Memory B cell (primary cell): ENCODE data around the gene TFIP11.
"Not testable (repeated sequence)": the region's sequence is repeated elsewhere in the genome, so short reads cannot be mapped to it uniquely, and the experiment has no call there.

Source experiments
- ATAC-seq: fragments of 150-1000 bp; cut with Tn5 transposase; 2 replicates; pipeline ENCODE4 v1.10.0; 2021; ENCODE audit warnings: low read depth, mild to moderate bottlenecking, moderate library complexity
- DNase-seq, 2 donors: peaks; one replicate each; pipeline ENCODE4 v3.0.0; 2022; ENCODE audit warnings: low spot score in 2 of 2
- H3K27ac Mint-ChIP-seq: one replicate; pipeline ENCODE4 v1.8.0; 2022; ENCODE audit warnings: mild to moderate bottlenecking, moderate library complexity, mixed read lengths
- H3K27me3 Mint-ChIP-seq: one replicate; pipeline ENCODE4 v1.8.0; 2022; ENCODE audit warnings: mixed read lengths
- H3K36me3 Mint-ChIP-seq: one replicate; pipeline ENCODE4 v1.8.0; 2022; ENCODE audit warnings: mild to moderate bottlenecking, mixed read lengths
- H3K4me1 Mint-ChIP-seq: one replicate; pipeline ENCODE4 v1.8.0; 2022; ENCODE audit warnings: mixed read lengths
- H3K4me3 Mint-ChIP-seq: one replicate; pipeline ENCODE4 v1.8.0; 2022; ENCODE audit warnings: mild to moderate bottlenecking, moderate library complexity, mixed read lengths
- H3K9me3 Mint-ChIP-seq: one replicate; pipeline ENCODE4 v1.8.0; 2022; ENCODE audit warnings: mixed read lengths

The TFIP11 gene

DNA sequence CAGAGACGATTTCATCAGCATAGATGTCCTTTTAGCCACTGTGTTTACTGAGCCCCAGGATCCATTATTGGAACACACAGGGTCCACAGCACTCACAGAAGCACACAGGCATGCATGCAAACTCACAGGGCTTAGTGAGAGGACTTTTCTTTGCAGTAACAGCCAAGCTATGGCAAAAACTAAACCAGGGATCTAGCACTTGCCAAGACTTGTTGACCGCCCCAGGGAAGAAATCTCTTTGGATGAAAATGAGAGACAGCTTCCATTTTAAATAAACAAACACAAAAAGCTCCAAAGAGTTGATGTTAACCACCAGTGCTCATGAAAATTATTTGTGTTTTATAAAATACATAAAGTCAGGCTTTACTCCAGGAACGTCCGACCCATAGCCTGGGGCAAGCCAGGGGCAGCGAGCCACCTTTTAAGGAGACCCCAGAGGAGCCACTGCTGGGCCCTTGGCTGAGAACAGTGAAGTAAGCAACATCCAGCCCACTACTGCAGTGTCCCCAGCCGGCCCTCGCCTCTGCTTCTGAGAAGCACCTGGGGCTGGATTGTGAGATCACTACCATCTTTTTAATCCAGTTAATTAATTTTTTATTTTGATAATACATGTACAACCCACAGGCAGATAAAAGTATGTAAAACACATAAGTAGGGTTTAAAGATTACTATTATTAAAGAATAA is 22.0 kb upstream of the TFIP11 start:
- no peak for DNase-seq
- H3K4me3 Mint-ChIP-seq, result peak overlapping the region; percentile 30
- ATAC-seq, result no peak
- peaks cover 15% of the 10 kb centered on the region for H3K36me3 Mint-ChIP-seq
- H3K9me3 Mint-ChIP-seq, result no peaks in the 10 kb centered on the region
- peak overlapping the region; percentile 97 for H3K27ac Mint-ChIP-seq
- H3K27me3 Mint-ChIP-seq, result no peaks in the 10 kb centered on the region
- H3K4me1 Mint-ChIP-seq, result peaks cover 31% of the 10 kb centered on the region

DNA sequence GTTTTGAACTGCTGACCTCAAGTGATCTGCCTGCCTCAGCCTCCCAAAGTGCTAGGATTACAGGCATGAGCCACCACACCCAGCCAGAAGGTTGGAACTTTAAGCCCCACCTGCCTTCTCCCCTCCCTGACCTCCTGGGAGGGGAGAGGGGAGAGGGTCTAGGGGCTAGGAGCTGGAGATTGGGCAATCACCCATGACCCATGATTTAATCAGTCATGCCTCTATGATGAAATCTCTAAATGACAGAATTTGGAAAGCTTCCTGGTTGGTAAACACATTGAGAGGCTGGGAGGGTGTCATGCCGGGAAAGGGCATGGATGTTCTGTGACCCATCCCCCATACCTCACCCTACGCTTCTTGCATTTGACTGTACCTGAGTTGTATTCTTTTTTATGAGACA is 17.1 kb upstream of the TFIP11 start:
- H3K4me1 Mint-ChIP-seq, result peaks cover 12% of the 10 kb centered on the region
- no peak overlapping the region for H3K4me3 Mint-ChIP-seq
- no peaks in the 10 kb centered on the region for H3K27me3 Mint-ChIP-seq
- DNase-seq (no peak), ATAC-seq (no peak)
- no peaks in the 10 kb centered on the region for H3K9me3 Mint-ChIP-seq
- H3K36me3 Mint-ChIP-seq, result peaks cover 13% of the 10 kb centered on the region
- no peak overlapping the region for H3K27ac Mint-ChIP-seq

DNA sequence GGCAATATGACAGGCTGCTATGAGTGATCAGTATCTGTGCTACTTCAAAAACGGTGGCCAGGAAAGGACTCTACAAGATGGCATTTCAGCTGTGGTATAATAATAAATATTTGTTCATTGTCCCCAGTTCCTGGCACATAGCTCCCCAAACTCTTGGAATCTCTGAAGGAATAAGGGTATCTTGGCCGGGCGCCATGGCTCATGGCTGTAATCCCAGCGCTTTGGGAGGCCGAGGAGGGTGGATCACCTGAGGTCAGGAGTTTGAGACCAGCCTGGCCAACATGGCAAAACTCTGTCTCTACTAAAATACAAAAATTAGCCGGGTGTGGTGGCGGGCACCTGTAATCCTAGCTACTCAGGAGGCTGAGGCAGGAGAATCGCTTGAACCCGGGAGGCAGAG is 16.2 kb upstream of the TFIP11 start:
- H3K4me1 Mint-ChIP-seq, DNase-seq, H3K4me3 Mint-ChIP-seq, ATAC-seq, H3K9me3 Mint-ChIP-seq, H3K27ac Mint-ChIP-seq, H3K27me3 Mint-ChIP-seq: not testable (repeated sequence)
- peaks cover 13% of the 10 kb centered on the region for H3K36me3 Mint-ChIP-seq

DNA sequence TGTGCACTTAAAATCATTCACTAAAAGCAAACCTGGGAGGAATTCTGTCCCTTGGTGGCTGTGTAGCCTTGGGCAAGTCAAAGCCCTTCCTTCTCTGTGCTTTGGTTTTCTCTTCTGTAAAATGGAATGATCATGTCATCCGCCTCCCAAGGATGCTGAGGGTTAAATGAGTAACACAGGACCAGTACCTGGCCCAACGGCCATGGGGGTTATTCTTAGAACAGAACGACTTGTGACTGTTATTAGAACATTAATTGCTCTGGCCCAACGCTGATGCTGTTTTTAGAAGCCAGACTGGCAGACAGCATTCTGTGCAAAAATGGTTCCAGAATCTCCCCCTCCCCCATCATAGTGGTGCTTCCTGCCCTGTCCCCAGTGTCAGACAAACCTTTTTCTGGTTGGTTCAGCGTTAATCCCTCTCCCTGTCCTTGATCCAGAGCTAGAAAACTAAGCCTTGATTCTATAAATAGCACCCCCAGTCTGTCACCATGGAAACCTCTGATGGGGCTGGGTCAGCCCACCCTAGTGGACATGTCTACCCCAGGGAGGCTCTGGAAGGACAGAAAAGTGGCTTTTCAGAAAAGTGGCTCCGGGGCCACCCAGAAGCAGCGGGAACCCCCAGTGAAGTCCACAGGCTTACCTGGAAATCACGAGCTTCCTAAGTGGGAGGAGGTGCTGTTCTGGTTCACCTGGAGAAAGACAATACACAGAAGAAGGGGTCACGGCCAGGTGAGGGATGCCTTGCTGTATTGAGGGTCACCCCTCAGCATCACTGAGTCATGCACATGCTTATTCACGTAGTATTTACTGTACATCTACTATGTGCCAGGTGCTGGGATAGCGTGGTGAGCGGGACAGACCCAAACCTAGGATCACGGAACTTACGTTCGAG is 15.5 kb upstream of the TFIP11 start:
- DNase-seq, result no peak
- H3K9me3 Mint-ChIP-seq, result no peaks in the 10 kb centered on the region
- H3K4me1 Mint-ChIP-seq, result peaks cover 8% of the 10 kb centered on the region
- H3K4me3 Mint-ChIP-seq, result no peak overlapping the region
- ATAC-seq, result no peak
- no peaks in the 10 kb centered on the region for H3K27me3 Mint-ChIP-seq
- no peak overlapping the region for H3K27ac Mint-ChIP-seq
- peaks cover 13% of the 10 kb centered on the region for H3K36me3 Mint-ChIP-seq

DNA sequence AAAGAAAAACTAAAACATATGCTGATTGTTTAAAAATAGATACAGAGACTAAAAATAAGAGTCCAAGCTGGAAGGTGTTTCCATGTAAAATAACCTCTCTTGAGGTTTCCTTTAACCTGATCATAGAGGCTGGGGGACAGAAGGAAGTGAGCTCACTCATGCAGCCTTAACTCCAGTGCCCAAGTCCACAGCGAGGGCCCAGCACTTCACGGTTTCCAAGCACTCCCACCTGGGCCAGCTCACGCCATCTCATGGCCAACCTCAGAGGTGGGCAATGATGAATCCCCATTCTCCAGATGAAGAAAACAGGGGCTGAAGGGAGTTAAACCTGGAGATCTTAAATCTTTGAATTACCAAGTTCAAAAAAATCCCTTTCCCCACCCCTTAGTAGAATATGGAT is 14.9 kb upstream of the TFIP11 start:
- Mint-ChIP-seq H3K36me3 (peaks cover 13% of the 10 kb centered on the region), H3K27ac (no peak overlapping the region), H3K9me3 (no peaks in the 10 kb centered on the region), H3K27me3 (no peaks in the 10 kb centered on the region), H3K4me1 (peaks cover 4% of the 10 kb centered on the region), H3K4me3 (no peak overlapping the region)
- ATAC-seq, result no peak
- no peak for DNase-seq

DNA sequence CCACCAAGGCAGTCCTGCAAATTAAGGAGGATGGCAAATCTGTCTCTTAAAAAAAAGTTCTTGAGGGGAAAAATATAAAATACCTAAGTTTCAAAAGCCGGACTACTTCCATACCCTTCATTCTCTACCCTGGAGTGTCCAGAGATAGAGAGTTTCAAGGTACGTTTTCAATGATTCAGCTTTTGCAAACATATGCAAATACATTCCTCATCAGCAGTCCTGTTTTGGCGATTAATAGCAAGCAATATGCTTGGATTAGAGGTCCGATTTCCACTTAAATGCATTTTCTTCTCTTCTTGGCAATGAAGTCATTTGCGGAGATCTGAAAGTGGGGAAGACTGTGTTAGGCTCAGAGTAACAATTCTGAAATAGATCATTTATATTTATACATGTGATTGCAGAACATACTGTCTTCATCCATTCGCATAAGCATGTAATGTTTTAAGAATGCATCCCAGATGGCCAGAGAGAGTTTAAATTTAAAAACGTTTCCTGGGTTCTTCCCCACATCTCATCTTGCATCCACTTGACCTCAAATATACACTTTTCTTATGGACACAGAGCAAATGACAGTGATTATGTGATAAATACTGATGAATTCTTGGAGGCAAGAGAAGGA is 13.8 kb upstream of the TFIP11 start:
- H3K36me3 Mint-ChIP-seq, result peaks cover 11% of the 10 kb centered on the region
- no peak overlapping the region for H3K27ac Mint-ChIP-seq

DNA sequence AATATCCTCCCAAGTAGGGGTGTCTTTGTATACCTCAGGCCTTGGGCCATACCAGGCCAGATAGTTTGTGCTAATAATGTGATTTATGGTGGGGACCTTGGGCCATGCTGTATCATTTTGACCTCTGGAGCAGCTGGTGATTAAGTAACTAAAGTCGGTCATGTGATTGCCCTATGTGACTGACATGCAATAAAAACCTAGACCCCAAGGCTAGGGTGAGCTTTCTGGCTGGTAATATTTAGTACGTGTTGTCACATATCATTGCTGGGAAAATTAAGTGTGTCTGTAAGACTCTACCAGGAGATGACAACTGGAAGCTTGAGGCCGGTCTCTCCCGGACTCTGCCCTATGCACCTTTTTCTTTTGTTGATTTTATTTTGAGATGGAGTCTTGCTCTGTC is 12.6 kb upstream of the TFIP11 start:
- Mint-ChIP-seq H3K27me3 (no peaks in the 10 kb centered on the region), H3K36me3 (peaks cover 10% of the 10 kb centered on the region), H3K27ac (peak overlapping the region; percentile 41), H3K4me3 (no peak overlapping the region), H3K9me3 (no peaks in the 10 kb centered on the region), H3K4me1 (peaks cover 4% of the 10 kb centered on the region)
- DNase-seq (no peak), ATAC-seq (no peak)

More for the DNA sequence above, 13.8 kb upstream of the TFIP11 start:
- DNase-seq, result no peak
- H3K4me1 Mint-ChIP-seq, result peaks cover 4% of the 10 kb centered on the region
- ATAC-seq, result no peak
- H3K9me3 Mint-ChIP-seq, result no peaks in the 10 kb centered on the region
- no peaks in the 10 kb centered on the region for H3K27me3 Mint-ChIP-seq
- H3K4me3 Mint-ChIP-seq, result no peak overlapping the region

DNA sequence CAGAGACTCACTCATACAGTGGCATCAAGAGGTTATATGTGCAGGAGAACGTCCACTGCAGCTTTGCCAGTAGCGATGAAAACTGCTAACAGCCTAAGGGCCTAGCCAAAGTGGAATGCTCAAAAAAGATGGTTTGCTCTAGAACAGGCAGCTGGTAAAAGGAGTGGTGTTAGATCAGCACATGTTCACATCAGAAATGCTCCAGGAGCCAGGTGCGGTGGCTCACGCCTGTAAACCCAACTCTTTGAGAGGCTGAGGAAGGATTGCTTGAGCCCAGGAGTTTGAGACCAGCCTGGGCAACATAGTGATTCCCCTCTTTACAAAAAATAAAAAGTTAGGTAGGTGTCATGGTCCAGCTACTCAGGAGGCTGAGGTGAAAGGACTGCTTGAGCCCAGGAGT is 10.3 kb upstream of the TFIP11 start:
- no peak for ATAC-seq
- peaks cover 4% of the 10 kb centered on the region for H3K4me1 Mint-ChIP-seq
- DNase-seq, result no peak
- H3K9me3 Mint-ChIP-seq, result no peaks in the 10 kb centered on the region
- H3K27ac Mint-ChIP-seq, result no peak overlapping the region
- no peak overlapping the region for H3K4me3 Mint-ChIP-seq
- peaks cover 10% of the 10 kb centered on the region for H3K36me3 Mint-ChIP-seq
- H3K27me3 Mint-ChIP-seq, result no peaks in the 10 kb centered on the region

DNA sequence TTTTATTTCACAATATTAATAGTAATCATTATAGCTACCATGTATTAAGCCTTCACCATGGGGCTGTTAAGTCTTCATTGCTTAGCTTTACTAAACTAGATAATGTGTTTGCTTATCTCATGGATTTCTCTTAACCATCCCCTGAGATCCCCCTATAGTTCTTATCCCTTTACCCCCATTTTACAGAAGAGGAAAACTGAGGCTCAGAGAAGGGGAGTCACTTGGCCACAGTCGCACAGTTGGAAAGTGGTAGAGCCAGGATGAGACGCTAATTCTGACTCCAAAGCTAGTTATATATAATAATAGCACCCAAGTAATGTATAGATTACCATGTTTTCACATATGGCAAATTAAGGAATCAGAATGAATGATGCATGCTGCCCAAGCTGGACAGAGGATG is 9.7 kb upstream of the TFIP11 start:
- Mint-ChIP-seq H3K27me3 (no peaks in the 10 kb centered on the region), H3K4me1 (peaks cover 4% of the 10 kb centered on the region), H3K36me3 (peaks cover 8% of the 10 kb centered on the region), H3K4me3 (no peak overlapping the region), H3K9me3 (no peaks in the 10 kb centered on the region), H3K27ac (no peak overlapping the region)
- DNase-seq (no peak), ATAC-seq (no peak)

DNA sequence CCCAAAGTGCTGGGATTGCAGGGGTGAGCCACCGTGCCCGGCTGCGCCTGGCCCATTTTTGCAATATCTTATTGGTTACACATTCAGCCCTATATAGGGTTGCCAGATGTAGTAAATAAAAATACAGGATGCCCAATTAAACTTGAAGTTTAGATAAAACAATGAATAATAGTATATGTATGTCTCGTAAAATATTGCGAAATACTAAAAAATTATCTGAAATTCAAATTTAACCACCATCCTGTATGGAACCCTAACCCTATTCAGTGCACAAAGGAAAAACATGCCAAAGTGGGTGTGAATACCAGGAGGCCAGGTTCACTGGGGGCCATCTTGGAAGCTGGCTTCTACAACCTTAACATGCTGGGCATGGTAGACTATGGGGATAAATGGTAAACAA is 5.2 kb upstream of the TFIP11 start:
- Mint-ChIP-seq H3K27me3 (no peaks in the 10 kb centered on the region), H3K4me3 (no peak overlapping the region), H3K9me3 (no peaks in the 10 kb centered on the region), H3K27ac (no peak overlapping the region), H3K4me1 (peaks cover 16% of the 10 kb centered on the region), H3K36me3 (no peaks in the 10 kb centered on the region)
- ATAC-seq, result no peak
- no peak for DNase-seq

DNA sequence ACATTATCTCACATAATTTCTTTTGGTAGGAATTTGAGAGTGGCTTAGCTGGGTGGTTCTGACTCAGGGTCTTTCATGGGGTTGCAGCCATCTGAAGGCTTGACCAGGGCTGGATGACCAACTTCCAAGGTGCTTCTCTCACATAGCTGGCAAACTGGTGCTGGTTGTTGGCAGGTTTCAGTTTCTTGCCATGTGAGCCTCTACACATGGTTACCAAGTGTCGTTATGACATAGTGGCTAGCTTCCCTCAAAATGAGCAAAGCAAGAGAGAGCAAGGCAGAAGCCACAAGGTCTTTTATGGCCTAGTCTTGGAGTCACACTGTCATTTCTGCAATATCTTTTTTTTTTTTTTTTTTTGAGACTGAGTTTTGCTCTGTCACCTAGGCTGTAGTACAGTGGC is 4.2 kb upstream of the TFIP11 start:
- ATAC-seq, result no peak
- H3K4me3 Mint-ChIP-seq, result no peak overlapping the region
- H3K36me3 Mint-ChIP-seq, result no peaks in the 10 kb centered on the region
- H3K27ac Mint-ChIP-seq, result no peak overlapping the region
- no peak for DNase-seq
- no peaks in the 10 kb centered on the region for H3K27me3 Mint-ChIP-seq
- H3K4me1 Mint-ChIP-seq, result peaks cover 19% of the 10 kb centered on the region
- H3K9me3 Mint-ChIP-seq, result no peaks in the 10 kb centered on the region

DNA sequence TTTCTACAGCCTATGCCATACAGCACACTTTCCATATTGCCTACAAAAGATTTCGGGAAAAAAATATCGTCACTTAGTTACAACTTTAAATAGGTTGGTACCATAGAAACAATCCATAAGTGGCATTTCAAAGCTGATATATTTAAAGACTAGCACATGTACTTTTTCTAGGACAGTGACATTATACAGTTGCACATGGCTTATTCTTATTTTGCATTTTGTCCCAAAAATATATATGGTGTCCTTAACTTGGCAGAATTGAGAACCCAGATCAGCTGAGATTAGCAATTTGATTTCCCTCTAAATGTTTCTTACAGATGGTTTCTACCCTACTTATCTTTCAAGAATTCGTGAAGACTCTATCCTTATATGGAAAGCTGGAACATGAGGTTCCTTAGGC is 3.7 kb upstream of the TFIP11 start:
- no peak for DNase-seq
- Mint-ChIP-seq H3K27ac (no peak overlapping the region), H3K27me3 (no peaks in the 10 kb centered on the region), H3K36me3 (no peaks in the 10 kb centered on the region), H3K9me3 (no peaks in the 10 kb centered on the region), H3K4me1 (peaks cover 23% of the 10 kb centered on the region), H3K4me3 (no peak overlapping the region)
- no peak for ATAC-seq

DNA sequence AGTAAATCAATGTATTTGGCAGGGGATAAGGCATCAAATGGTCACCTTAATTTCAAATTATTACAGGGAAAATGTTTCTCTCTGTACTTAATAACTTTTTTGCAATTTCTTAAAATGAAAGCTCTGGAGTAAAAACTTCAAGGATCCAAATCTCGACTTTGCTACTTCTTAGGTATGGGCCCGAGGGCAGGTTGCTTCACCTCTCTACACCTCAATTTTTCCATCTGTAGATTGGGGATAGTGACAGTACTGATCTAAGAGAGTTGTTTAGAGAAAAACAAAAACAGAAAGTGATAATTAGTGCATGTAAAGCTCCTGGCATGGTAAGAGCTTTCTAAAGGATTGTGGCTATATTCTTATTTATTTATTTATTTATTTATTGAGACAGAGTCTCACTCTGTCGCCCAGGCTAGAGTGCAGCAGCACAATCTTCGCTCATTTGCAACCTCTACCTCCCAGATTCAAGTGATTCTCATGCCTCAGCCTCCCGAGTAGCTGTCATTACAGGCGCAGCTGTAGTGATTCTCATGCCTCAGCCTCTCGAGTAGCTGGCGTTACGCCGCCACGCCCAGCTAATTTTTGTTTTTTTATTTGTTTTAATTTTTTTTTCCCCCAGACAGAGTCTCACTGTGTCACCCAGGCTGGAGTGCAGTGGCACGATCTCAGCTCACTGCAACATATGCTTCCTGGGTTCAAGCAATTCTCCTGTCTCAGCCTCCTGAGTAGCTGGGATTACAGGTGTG is 2.3 kb upstream of the TFIP11 start:
- Mint-ChIP-seq H3K27ac (no peak overlapping the region), H3K9me3 (no peaks in the 10 kb centered on the region), H3K27me3 (no peaks in the 10 kb centered on the region), H3K4me1 (peaks cover 28% of the 10 kb centered on the region), H3K4me3 (no peak overlapping the region), H3K36me3 (peaks cover 4% of the 10 kb centered on the region)
- no peak for ATAC-seq
- DNase-seq, result no peak

DNA sequence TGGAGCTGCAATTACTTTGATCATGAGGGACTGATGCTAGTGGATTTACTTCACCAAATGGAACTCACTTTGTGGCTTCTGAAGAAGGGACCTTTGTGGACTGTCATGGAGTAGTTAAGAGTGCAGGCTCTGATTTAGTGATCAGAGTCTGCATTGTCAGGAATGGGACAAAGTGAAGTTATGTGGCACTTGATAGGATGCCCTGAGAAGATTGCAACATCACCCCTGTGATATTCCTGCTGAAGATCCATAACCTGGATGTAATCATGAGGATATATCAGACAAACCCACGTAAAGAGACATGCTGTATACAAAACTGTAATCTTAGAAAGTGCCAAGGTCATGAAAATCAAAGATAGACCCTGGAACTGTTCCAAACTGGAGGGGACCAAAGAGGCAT is 1.6 kb upstream of the TFIP11 start:
- Mint-ChIP-seq H3K36me3 (peaks cover 10% of the 10 kb centered on the region), H3K27ac (no peak overlapping the region), H3K4me1 (peaks cover 33% of the 10 kb centered on the region), H3K27me3 (no peaks in the 10 kb centered on the region), H3K4me3 (peak overlapping the region; percentile 29), H3K9me3 (no peaks in the 10 kb centered on the region)
- DNase-seq (no peak), ATAC-seq (no peak)
